ENCODE results near the gene PROP1.
"Not testable (repeated sequence)": the region's sequence is repeated elsewhere in the genome, so short reads cannot be mapped to it uniquely, and the experiment has no call there.

- TF ChIP-seq, protein P1, sequence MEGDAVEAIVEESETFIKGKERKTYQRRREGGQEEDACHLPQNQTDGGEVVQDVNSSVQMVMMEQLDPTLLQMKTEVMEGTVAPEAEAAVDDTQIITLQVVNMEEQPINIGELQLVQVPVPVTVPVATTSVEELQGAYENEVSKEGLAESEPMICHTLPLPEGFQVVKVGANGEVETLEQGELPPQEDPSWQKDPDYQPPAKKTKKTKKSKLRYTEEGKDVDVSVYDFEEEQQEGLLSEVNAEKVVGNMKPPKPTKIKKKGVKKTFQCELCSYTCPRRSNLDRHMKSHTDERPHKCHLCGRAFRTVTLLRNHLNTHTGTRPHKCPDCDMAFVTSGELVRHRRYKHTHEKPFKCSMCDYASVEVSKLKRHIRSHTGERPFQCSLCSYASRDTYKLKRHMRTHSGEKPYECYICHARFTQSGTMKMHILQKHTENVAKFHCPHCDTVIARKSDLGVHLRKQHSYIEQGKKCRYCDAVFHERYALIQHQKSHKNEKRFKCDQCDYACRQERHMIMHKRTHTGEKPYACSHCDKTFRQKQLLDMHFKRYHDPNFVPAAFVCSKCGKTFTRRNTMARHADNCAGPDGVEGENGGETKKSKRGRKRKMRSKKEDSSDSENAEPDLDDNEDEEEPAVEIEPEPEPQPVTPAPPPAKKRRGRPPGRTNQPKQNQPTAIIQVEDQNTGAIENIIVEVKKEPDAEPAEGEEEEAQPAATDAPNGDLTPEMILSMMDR (IDR thresholded peaks at IDR 0.05; ENCODE audit: poor library complexity), result not testable (repeated sequence)
- not testable (repeated sequence) for TF ChIP-seq EZH2 (IDR thresholded peaks at IDR 0.05; ENCODE audit: borderline replicate concordance)
These were observed 47.0 kb downstream of the PROP1 start for GRCh38 chr5:177949065-177949464.

Measured in hepatocyte (in vitro differentiated cells).